Metanephros (tissue), 1 donor: ENCODE measurements around the gene VWA5B1. TPM values are rescaled to one million over a fixed set of nuclear protein-coding genes. Genes with fewer than 3 reads are reported as not detected.

Source experiments
- total RNA-seq: library from RNA; depleted of rRNA; stranded (reverse); fragments of >200 nt; gene quantifications from one replicate; pipeline ENCODE4 v1.2.3, GENCODE V29; 2014

Gene VWA5B1
- total RNA-seq: 2.4 TPM

GRCh38 chr1:20290624-20291597 is at the start of gene VWA5B1:
Gene VWA5B1, plus strand, starts transcription at chr1:20290875. Its CDS starts 19,727 bp downstream, at chr1:20310602.

Other genes starting within 250 kb of the VWA5B1 start
- gene PLA2G5, start 220.7 kb upstream of the VWA5B1 start, total RNA-seq: not detected
- not detected for gene PLA2G2D, start 171.3 kb upstream of the VWA5B1 start, total RNA-seq
- gene PLA2G2F, start 151.6 kb upstream of the VWA5B1 start, total RNA-seq: 0.18 TPM
- 5.3 TPM for gene UBXN10, start 104.8 kb upstream of the VWA5B1 start, total RNA-seq
- not detected for gene PLA2G2C, start 104.4 kb upstream of the VWA5B1 start, total RNA-seq
- gene CAMK2N1, start 195.3 kb downstream of the VWA5B1 start, total RNA-seq: 24.1 TPM
- 29.3 TPM for gene MUL1, start 217.3 kb downstream of the VWA5B1 start, total RNA-seq